Left lung (tissue), 10 donors: ENCODE data around the gene TTC7B. TPM values are rescaled to one million over a fixed set of nuclear protein-coding genes. Genes with fewer than 3 reads are reported as not detected.
A peak's percentile ranks its signal among the peaks of the same experiment; 100 is the strongest.

ENCODE experiments used
- ATAC-seq: fragments of 200-7000 bp; cut with Tn5 transposase; one replicate; pipeline ENCODE4 v1.9.1; 2020; ENCODE audit warnings: moderate library complexity
- DNase-seq, 4 donors: peaks; one replicate each; pipeline ENCODE4 v3.0.0-alpha.2; 2013 to 2020
- H3K27ac ChIP-seq, 2 donors: fragments of 200-600 bp; sonication (generic) in 1 of 2; one replicate each; pipeline versions ENCODE4 v1.5.0 to v1.8.0; 2020 to 2021
- H3K27me3 ChIP-seq, 2 donors: fragments of 200-600 bp; sonication (generic) in 1 of 2; one replicate each; pipeline versions ENCODE4 v1.5.0 to v1.8.0; 2020 to 2021
- H3K36me3 ChIP-seq, 2 donors: fragments of 200-600 bp; sonication (generic) in 1 of 2; one replicate each; pipeline versions ENCODE4 v1.5.0 to v1.8.0; 2020 to 2021
- H3K4me1 ChIP-seq, 2 donors: fragments of 200-600 bp; one replicate each; pipeline ENCODE4 v1.8.0; 2021
- H3K4me3 ChIP-seq, 2 donors: fragments of 200-600 bp; sonication (generic) in 1 of 2; one replicate each; pipeline versions ENCODE4 v1.5.0 to v1.8.0; 2020 to 2021; ENCODE audit warnings: mild to moderate bottlenecking in 1 of 2
- H3K9me3 ChIP-seq, 2 donors: fragments of 200-600 bp; sonication (generic) in 1 of 2; one replicate each; pipeline versions ENCODE4 v1.5.0 to v1.8.0; 2020 to 2021
- intact Hi-C, 2 donors: fragments of 100-400 bp; cut with DNase I; formaldehyde crosslinking; loops; one replicate each; pipeline versions ENCODE4 v1.11.2 to v1.14.2; 2022
- polyA plus RNA-seq, 6 donors: library from polyadenylated mRNA; unstranded; fragments of 120-200 nt; gene quantifications; one replicate each; pipeline ENCODE4 v1.2.1, GENCODE V29; 2013; ENCODE audit not compliant: insufficient read length in 6 of 6
- total RNA-seq, 2 donors: library from RNA; stranded (reverse); fragmentation: NEBNext Ultra II Directional; extraction: Animal tissue kit (Norgen Biotek cat#: 25700); gene quantifications; one replicate each; pipeline ENCODE4 v1.2.1, GENCODE V29; 2021
- TF ChIP-seq, protein P1 (sequence below), 2 donors: fragments of 200-600 bp; sonication (generic) in 1 of 2; IDR thresholded peaks; one replicate each; pipeline versions ENCODE4 v1.5.0 to v1.8.0; 2021; ENCODE audit warnings: antibody characterized with exemption in 2 of 2
- donor health status: DM: no; HTN: yes; CAD: no.
- donor health status: DM: no; HTN: no; CAD: no.

Gene TTC7B
- total and polyA plus RNA-seq, 8 donors: 26.8 to 47.5 (median 39.5) TPM

DNA sequence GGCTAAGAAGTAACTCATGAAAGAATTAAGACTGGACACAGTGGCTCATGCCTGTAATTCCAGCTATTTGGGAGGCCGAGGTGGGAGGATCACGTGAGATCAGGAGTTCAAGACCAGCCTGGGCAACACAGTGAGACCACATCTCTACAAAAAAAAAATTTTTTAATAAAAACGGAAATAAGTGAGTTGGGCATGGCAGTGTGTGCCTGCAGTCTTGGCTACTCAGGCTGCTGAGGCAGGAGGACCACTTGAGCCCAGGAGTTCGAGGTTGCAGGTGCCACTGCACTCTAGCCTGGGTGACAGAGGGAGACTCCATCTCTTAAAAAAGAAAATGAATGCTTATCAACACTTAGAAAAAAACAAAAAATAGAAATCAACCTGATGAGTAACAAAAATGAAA, 301.7 kb downstream of the TTC7B start:
- intact Hi-C loops: loop anchor here in 1 of 2 donors (10.0 kb wide), 1 partner anchor 110 kb away; no protein-coding TSS in a partner anchor
- no peaks in the 10 kb centered on the region for H3K36me3 ChIP-seq
- no peak overlapping the region for H3K4me3 ChIP-seq
- TF ChIP-seq, protein P1, sequence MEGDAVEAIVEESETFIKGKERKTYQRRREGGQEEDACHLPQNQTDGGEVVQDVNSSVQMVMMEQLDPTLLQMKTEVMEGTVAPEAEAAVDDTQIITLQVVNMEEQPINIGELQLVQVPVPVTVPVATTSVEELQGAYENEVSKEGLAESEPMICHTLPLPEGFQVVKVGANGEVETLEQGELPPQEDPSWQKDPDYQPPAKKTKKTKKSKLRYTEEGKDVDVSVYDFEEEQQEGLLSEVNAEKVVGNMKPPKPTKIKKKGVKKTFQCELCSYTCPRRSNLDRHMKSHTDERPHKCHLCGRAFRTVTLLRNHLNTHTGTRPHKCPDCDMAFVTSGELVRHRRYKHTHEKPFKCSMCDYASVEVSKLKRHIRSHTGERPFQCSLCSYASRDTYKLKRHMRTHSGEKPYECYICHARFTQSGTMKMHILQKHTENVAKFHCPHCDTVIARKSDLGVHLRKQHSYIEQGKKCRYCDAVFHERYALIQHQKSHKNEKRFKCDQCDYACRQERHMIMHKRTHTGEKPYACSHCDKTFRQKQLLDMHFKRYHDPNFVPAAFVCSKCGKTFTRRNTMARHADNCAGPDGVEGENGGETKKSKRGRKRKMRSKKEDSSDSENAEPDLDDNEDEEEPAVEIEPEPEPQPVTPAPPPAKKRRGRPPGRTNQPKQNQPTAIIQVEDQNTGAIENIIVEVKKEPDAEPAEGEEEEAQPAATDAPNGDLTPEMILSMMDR (IDR thresholded peaks at IDR 0.05): no peak
- ATAC-seq: no peak
- no peak for DNase-seq
- no peaks in the 10 kb centered on the region for H3K9me3 ChIP-seq
- H3K27me3 ChIP-seq: no peaks in the 10 kb centered on the region
- H3K4me1 ChIP-seq: peaks cover 17 to 20% of the 10 kb centered on the region in 2 donors
- no peak overlapping the region for H3K27ac ChIP-seq

GRCh38 chr14:90514015-90514398, 302.2 kb downstream of the TTC7B start:
- Histone ChIP-seq H3K4me1 (peaks cover 17 to 20% of the 10 kb centered on the region in 2 donors), H3K27ac (no peak overlapping the region), H3K9me3 (no peaks in the 10 kb centered on the region), H3K27me3 (peaks cover 0 to 5% of the 10 kb centered on the region in 2 donors), H3K4me3 (no peak overlapping the region), H3K36me3 (no peaks in the 10 kb centered on the region)
- DNase-seq (peak in 1 of 4 donors; percentile 18), ATAC-seq (no peak)
- intact Hi-C loops: loop anchor here in 1 of 2 donors (10.0 kb wide), 1 partner anchor 109 kb away; no protein-coding TSS in a partner anchor
- TF ChIP-seq, protein P1 (IDR thresholded peaks at IDR 0.05): no peak

- intact Hi-C loops: loop anchor here in 1 of 2 donors (10.0 kb wide), 1 partner anchor 109 kb away; no protein-coding TSS in a partner anchor
- DNase-seq (peak; percentile 77 to 94 (median 90)), ATAC-seq (peak; percentile 93)
- Histone ChIP-seq H3K4me1 (peaks cover 17 to 20% of the 10 kb centered on the region in 2 donors), H3K27ac (peak overlapping the region in 1 of 2 donors; percentile 45), H3K9me3 (no peaks in the 10 kb centered on the region), H3K27me3 (peaks cover 0 to 11% of the 10 kb centered on the region in 2 donors), H3K36me3 (no peaks in the 10 kb centered on the region), H3K4me3 (no peak overlapping the region)
- TF ChIP-seq, protein P1 (IDR thresholded peaks at IDR 0.05): no peak
These were observed 302.8 kb downstream of the TTC7B start for GRCh38 chr14:90513161-90514014.

- peaks cover 12 to 17% of the 10 kb centered on the region in 2 donors for H3K4me1 ChIP-seq
- H3K4me3 ChIP-seq: no peak overlapping the region
- no peaks in the 10 kb centered on the region for H3K9me3 ChIP-seq
- TF ChIP-seq, protein P1 (IDR thresholded peaks at IDR 0.05): no peak
- peaks cover 0 to 14% of the 10 kb centered on the region in 2 donors for H3K27me3 ChIP-seq
- H3K27ac ChIP-seq: no peak overlapping the region
- peak; percentile 9 for ATAC-seq
- intact Hi-C loops: loop anchor here in 1 of 2 donors (10.0 kb wide), 1 partner anchor 108 kb away; no protein-coding TSS in a partner anchor
- DNase-seq: peak in 1 of 4 donors; percentile 73
- H3K36me3 ChIP-seq: no peaks in the 10 kb centered on the region
These were observed 303.8 kb downstream of the TTC7B start for GRCh38 chr14:90512329-90512991.
